Nucleus accumbens (tissue), 56 donors: ENCODE data around the gene DDX43.

Experiments
- DNase-seq, 56 donors: peaks; one replicate each; lab custom pipeline; 2025; lab: John Stamatoyannopoulos, UW

Gene DDX43

GRCh38 chr6:73461537-73462350 is 67.1 kb downstream of the DDX43 start, which contains the start of gene MTO1:
Gene MTO1 (plus strand): TSS chr6:73461737. CDS start chr6:73461855, 118 bp downstream.
- peak; percentile 22 to 95 (median 78) for DNase-seq
